Suprapubic skin (tissue), 3 donors: ENCODE results near the gene IL7R.

ENCODE experiments used
- POLR2A ChIP-seq, 2 donors: fragments of 450-650 bp; IDR thresholded peaks; one replicate each; pipeline ENCODE4 v1.6.1; 2017; ENCODE audit warnings: antibody characterized with exemption in 2 of 2, mild to moderate bottlenecking in 2 of 2, moderate library complexity in 2 of 2
- TF ChIP-seq, protein P1 (sequence below), 2 donors: fragments of 200-600 bp in 1 of 2; fragments of 450-650 bp in 1 of 2; sonication (generic) in 1 of 2; IDR thresholded peaks; one replicate each; pipeline ENCODE4 v1.5.1; 2016 to 2019; ENCODE audit warnings: antibody characterized with exemption in 2 of 2, mild to moderate bottlenecking in 1 of 2, moderate library complexity in 1 of 2

DNA sequence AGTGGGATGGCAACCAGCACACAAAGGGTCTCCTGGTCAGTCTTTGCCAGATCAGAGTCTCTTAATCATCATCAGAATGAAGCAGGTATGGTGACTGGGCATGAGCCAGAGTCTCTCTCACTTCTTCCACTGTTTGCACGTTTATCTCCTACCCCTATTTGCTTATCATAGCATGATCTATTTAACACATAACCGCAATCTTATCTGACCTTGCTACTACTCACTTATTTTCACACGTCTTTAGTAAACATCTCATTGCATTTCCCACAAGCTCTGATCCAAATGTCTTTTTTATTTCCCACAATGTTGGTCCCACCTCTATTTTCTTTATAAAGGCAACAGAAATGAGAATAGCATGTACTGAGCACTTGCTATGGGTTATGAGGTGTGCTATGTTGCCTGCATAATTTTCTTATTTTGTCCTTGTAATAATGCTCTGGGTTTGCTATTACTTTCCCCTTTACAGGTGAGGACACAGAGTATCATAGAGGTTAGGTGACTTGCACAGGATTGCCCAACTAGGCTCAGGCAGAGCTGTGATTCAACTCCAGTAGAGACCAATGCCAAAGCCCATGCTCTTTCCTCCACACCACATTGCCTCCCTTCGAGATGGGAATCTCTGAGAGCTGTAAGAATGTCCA, 39.7 kb upstream of the IL7R start:
- TF ChIP-seq, protein P1, sequence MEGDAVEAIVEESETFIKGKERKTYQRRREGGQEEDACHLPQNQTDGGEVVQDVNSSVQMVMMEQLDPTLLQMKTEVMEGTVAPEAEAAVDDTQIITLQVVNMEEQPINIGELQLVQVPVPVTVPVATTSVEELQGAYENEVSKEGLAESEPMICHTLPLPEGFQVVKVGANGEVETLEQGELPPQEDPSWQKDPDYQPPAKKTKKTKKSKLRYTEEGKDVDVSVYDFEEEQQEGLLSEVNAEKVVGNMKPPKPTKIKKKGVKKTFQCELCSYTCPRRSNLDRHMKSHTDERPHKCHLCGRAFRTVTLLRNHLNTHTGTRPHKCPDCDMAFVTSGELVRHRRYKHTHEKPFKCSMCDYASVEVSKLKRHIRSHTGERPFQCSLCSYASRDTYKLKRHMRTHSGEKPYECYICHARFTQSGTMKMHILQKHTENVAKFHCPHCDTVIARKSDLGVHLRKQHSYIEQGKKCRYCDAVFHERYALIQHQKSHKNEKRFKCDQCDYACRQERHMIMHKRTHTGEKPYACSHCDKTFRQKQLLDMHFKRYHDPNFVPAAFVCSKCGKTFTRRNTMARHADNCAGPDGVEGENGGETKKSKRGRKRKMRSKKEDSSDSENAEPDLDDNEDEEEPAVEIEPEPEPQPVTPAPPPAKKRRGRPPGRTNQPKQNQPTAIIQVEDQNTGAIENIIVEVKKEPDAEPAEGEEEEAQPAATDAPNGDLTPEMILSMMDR (IDR thresholded peaks at IDR 0.05) = no peak
- no peak for TF ChIP-seq POLR2A (IDR thresholded peaks at IDR 0.05)
